Activated CD4-positive, alpha-beta T cell treated with anti-CD3 and anti-CD28 coated beads, Interleukin-2, amount 50 U/mL, for 4 hours (primary cell): Measurements from ENCODE around the gene EEF1A2.

ENCODE experiments used
- DNase-seq, 2 experiments: peaks; one replicate each; pipeline ENCODE4 v3.0.0-alpha.2; 2020

EEF1A2 gene

GRCh38 chr20:63498960-63499337, at the start of gene EEF1A2:
EEF1A2 (minus strand) TSS chr20:63499083; CDS start chr20:63497763, 1,320 bp downstream.
- DNase-seq = peak; percentile 37 to 43

- no peak for DNase-seq
These were observed 49.7 kb upstream of the EEF1A2 start for GRCh38 chr20:63548542-63548941.

DNA sequence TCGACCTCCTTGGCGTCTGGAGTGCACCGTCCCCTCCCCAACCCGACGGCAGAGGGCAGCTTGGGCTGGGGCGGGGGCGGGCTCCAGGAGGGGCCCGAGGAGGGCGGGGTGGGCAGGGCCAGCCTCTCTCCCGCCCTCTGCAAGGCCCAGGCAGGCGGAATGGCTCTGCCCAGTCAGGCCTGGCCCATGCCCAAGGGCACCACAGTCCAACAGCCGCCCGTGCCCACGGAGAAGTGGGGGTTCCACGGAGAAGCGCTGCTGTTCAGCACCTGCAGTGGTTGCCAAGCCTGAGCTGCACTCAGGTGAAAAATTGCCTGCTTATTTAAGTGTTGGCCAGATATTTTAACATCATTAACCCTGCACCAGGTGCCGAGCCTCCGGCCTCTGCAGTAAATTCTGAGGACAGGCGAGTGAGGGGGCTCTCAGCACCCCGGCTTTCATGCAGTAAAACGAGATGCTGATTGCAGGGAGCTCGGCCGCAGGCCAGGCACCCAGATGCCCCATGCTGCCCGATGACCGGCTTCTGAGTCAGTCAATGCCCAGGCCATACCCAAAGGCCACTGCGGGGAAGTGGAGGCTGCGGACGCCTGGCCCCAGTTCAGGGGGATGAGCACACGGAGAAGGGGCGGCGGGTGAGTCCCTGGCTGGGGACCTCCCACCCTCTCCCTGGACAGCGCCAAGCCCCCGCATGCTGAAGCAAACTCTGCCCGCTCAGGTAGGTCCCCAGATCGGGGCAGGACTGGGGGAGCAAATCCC, 49.0 kb upstream of the EEF1A2 start, which contains the start of gene SRMS:
Gene SRMS (minus strand): TSS at position 25 of the 756 bp plus-strand sequence. CDS start 286 bp downstream, outside the sequence.
- no peak for DNase-seq

GRCh38 chr20:63546956-63547724, 48.3 kb upstream of the EEF1A2 start:
- DNase-seq = no peak

DNA sequence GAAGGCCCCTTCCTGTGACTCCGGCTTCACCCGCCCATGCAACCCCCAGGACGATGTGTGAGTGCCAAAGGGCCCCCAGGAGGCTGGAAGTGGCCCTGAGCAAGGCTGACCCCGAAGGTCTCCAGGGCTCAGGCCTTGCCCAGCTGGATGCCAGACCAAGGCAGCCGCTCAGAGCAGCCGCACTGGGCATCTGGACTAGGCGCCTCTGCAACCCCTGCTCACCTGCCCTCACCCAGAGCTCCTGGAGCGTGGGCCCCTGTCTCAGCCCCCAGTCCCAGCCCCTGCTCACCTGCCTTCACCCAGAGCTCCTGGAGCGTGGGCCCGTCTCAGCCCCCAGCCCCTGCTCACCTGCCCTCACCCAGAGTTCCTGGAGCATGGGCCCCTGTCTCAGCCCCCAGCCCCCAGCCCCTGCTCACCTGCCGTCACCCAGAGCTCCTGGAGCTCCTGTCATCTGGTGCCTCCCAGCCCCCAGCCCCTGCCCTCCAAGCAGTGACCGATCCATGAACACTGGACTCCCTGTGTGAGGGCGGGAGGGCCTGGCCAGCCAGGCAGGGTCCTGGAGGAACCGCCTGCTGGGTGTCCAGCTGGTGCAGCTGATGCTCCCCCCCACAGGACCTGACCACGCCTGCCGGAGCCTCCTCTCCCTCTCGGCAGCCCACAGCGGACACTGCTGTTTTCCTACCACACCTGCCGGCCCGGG, 47.5 kb upstream of the EEF1A2 start:
- DNase-seq = no peak

GRCh38 chr20:63545814-63546213, 46.9 kb upstream of the EEF1A2 start:
- DNase-seq = no peak

GRCh38 chr20:63544958-63545516, 46.2 kb upstream of the EEF1A2 start:
- DNase-seq = no peak

- DNase-seq = no peak
These were observed 45.5 kb upstream of the EEF1A2 start for GRCh38 chr20:63544241-63544957.

GRCh38 chr20:63543733-63544132, 44.9 kb upstream of the EEF1A2 start:
- DNase-seq = no peak

- DNase-seq = no peak
These were observed 44.2 kb upstream of the EEF1A2 start for GRCh38 chr20:63543131-63543530.

DNA sequence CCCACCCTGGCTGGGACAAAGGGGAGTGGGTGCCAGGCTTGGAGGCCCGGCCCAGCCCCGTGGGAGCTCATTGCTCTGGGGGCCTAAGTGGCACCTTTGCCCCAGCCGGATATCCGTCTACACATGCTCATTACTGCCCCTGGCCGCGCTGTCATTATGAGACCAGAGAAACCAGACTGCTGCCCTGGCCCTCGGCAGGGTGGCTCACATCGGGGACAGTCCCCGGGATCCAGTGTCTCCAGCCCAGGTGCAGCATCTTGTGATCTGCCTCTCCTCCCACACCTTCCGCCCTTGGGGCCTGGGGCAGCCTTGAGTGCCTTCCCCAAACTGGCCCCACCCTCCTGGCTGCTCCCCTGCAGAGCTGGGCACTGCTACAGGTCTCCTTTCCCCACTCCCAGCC, 43.8 kb upstream of the EEF1A2 start:
- DNase-seq = no peak

DNA sequence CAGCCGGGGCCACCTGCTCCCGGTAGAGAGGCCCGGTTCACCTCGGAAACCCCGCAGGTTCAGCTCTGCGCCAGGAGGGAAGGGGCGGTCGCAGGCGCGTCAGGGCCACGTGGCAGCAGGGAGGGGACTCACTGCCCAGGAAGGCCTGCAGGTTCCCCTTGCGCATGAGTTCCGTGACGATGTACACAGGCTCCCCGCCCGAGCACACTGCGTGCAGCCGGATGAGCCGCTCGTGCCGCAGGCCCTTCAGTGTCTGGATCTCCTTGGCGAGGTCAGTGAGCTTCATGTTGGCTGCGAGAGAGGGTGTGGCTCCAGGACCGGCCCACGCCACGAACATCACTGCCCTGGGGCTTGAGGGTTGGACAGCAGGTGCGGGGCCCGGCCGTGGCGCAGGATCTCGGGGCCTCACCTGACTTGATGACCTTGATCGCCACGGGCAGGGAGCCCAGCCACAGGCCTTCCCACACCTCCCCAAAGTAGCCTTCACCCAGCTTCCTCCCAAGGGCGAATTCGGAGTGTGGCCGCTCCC, 43.2 kb upstream of the EEF1A2 start:
- no peak for DNase-seq

DNA sequence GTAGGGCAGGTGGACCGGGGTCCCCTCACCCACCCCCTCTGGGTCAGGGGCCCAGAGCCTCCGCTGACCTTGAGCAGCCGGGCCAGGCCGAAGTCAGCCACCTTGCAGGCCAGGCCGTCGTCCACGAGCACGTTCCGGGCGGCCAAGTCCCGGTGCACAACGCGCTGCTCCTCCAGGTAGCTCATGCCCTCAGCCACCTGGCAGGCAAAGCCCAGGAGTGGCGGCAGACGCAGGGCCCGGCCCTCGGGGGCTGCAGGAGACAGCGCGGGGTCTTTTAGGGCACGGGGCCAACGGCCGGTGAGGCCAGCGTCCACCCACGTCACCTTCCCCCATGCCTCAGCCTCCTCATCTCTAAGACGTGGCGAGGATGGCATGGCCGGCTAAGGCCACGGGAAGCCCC, 42.5 kb upstream of the EEF1A2 start:
- no peak for DNase-seq

DNA sequence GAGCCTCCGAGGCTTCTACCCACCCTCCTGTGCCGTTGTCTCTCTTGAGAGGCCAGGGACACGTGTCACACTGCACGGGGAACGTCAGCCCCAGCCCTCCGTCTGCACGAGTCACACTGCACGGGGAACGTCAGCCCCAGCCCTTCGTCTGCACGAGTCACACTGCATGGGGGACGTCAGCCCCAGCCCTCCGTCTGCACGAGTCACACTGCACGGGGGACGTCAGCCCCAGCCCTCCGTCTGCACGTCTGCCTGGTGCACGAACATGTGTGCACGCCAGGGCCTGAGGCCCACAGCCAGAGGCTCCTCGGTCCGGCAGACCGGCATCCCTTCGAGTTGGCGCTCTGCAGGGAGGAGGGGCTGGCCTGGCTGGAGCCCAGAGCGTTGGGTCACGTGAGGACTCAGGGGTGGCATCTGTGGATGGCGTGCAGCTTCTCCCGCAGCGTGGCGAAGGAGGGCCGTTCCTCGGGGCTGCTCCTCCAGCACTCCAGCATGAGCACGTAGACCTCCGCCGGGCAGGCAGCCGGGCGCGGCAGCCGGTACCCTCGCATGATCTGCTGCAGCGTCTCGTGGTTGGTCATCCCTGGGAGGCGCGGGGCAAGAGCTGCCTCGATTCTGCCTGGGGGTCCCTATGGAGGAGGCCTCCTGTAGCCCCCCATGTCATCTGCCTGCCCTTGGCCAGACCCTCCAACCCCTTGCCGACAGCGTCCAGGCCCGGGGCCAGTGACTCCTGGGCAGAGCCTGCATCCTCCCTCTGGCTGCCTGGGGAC, 41.7 kb upstream of the EEF1A2 start:
- DNase-seq = no peak

DNA sequence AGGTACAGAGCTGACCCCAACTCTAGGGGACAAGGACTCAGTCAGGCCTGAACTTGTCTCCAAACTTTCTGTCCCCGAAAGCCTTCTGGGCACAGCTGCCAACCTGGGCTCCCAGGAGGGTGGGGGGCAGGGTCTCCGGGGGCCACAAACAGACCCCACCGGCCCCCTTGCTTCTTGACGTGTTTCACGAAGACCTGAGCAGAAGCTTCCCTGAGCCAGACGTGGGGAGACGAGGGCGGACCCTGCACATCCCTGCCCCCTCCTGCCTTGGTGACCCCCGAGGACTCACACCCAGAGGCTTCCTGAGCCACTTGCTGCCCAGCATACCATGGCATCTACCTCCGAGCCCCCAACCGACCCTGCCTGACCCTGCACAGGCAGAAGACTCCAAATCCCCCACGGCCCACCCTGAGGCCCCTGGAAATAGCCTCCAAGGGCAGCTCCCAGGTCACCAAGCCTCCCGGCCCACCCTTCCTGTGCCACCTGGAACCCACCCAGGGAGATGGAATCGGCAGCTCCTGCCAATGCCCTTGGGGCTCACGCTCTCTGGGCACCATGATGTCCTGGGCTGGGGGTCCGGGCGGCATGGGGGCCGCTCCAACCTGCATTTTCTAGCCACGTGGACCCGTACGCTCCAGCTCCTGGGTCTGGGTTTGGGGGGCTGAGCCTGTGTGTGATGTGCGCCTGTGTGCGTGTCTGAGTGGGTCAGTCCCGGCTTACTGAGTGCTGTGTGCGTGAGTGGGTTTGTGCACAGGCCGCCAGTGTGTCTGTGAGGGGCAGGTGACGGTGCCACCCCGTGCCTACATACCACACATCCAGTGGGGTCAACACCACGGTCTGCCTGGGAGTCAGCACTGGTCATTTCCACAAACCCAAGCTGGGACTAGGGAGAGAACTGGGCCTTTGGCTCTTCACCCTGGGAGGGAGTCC, 40.8 kb upstream of the EEF1A2 start:
- DNase-seq = no peak

DNA sequence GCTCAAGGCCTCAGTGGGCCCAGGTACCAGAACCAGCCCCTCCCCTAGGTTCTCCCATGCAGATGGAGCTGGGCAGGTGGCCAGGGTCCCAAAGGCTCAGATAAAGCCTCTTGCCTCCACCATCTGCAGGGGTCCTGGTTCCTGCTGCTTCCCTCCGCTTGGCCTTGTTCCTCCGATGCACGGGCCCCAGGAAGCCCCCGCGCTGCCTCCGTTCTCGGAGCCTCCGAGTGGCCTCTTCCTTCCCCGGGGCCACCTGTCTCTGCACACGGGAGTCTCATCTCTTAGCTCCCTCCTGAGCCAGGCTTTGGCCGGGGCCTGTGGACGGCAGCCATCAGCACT, 40.2 kb upstream of the EEF1A2 start:
- no peak for DNase-seq

GRCh38 chr20:63538204-63539091, 39.6 kb upstream of the EEF1A2 start:
- DNase-seq = peak in 1 of 2 experiments; percentile 32

DNA sequence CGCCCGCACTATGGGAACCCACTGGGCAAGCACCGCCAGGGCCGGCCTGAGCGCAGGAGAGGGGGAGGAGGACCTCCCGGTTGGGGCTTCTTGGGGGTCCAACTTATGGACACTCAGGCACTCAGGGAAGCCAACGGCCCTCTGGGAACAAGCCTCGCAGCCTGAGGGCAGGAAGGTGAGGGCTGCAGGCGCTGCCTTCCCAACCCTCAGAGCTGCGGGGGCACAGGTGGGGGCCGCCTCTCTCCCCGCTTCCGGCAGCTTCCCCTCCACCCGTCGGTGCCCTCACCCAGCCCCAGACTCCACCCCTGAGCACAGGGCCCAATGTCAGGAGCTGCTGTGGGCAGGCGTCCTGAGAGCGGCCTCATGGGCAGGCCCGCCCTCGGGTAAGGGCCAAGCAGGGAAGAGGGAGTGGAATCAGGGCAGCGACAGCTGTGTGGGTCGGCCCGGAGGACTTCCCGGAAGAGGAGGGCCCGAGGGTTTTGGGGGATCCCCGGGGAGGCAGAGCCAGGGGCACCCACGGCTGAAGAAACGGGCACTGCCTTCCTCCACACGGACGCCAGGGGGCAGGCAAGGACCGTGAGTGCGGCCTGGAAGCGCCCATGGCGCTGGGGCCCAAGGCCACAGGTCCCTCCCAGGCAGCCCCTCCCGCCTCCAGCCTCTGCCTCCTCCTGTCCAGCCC, 38.8 kb upstream of the EEF1A2 start:
- peak; percentile 89 for DNase-seq
